ENCODE data around the gene CDK7.

CDK7 gene

GRCh38 chr5:69261034-69261433 lies 26.3 kb downstream of the CDK7 start:
- no peaks in the 10 kb centered on the region for H3K9me3 ChIP-seq (ENCODE audit: low read length)
- H3K27ac ChIP-seq (ENCODE audit: low read depth, low read length, poor library complexity, severe bottlenecking), result no peak overlapping the region
- no peaks in the 10 kb centered on the region for H3K9me2 ChIP-seq (ENCODE audit: low read depth, low read length)
- H3K4me1 ChIP-seq (ENCODE audit: insufficient read depth, low read length, severe bottlenecking), result no peaks in the 10 kb centered on the region
- no peak overlapping the region for H2AFZ ChIP-seq (ENCODE audit: low read length)
- H3K79me2 ChIP-seq (ENCODE audit: insufficient read depth, low read length), result no peaks in the 10 kb centered on the region
- H3K27me3 ChIP-seq (ENCODE audit: insufficient read depth, low read length), result no peaks in the 10 kb centered on the region
- no peak overlapping the region for H3K9ac ChIP-seq (ENCODE audit: low read length)
- no peaks in the 10 kb centered on the region for H4K20me1 ChIP-seq (ENCODE audit: insufficient read depth, low read length)
- peaks cover 60% of the 10 kb centered on the region for H3K36me3 ChIP-seq (ENCODE audit: insufficient read depth, low read length)
- H3K4me3 ChIP-seq (ENCODE audit: low read depth, low read length, poor library complexity, severe bottlenecking), result no peak overlapping the region
- no peak overlapping the region for H3K4me2 ChIP-seq (ENCODE audit: low read length)
- no peaks in the 10 kb centered on the region for H3F3A ChIP-seq (ENCODE audit: insufficient read depth, low read length)
- TF ChIP-seq CTCF (IDR thresholded peaks at IDR 0.05; ENCODE audit: low read length) (no peak), EZH2 (IDR thresholded peaks at IDR 0.05; ENCODE audit: borderline replicate concordance, low read length) (no peak)

GRCh38 chr5:69265931-69266330 lies 31.2 kb downstream of the CDK7 start:
- Histone ChIP-seq H3K4me1 (ENCODE audit: insufficient read depth, low read length, severe bottlenecking) (no peaks in the 10 kb centered on the region), H3K9ac (ENCODE audit: low read length) (no peak overlapping the region), H3K27ac (ENCODE audit: low read depth, low read length, poor library complexity, severe bottlenecking) (no peak overlapping the region), H3K4me2 (ENCODE audit: low read length) (no peak overlapping the region), H3K9me3 (ENCODE audit: low read length) (no peaks in the 10 kb centered on the region), H3K79me2 (ENCODE audit: insufficient read depth, low read length) (no peaks in the 10 kb centered on the region), H3K27me3 (ENCODE audit: insufficient read depth, low read length) (no peaks in the 10 kb centered on the region), H2AFZ (ENCODE audit: low read length) (no peak overlapping the region), H3K4me3 (ENCODE audit: low read depth, low read length, poor library complexity, severe bottlenecking) (no peak overlapping the region), H3K9me2 (ENCODE audit: low read depth, low read length) (no peaks in the 10 kb centered on the region), H4K20me1 (ENCODE audit: insufficient read depth, low read length) (no peaks in the 10 kb centered on the region), H3F3A (ENCODE audit: insufficient read depth, low read length) (no peaks in the 10 kb centered on the region), H3K36me3 (ENCODE audit: insufficient read depth, low read length) (peaks cover 48% of the 10 kb centered on the region)
- TF ChIP-seq CTCF (IDR thresholded peaks at IDR 0.05; ENCODE audit: low read length) (peak; percentile 54), EZH2 (IDR thresholded peaks at IDR 0.05; ENCODE audit: borderline replicate concordance, low read length) (no peak)

- Histone ChIP-seq H3K27me3 (ENCODE audit: insufficient read depth, low read length) (no peaks in the 10 kb centered on the region), H3K9me3 (ENCODE audit: low read length) (no peaks in the 10 kb centered on the region), H3K4me2 (ENCODE audit: low read length) (no peak overlapping the region), H3K36me3 (ENCODE audit: insufficient read depth, low read length) (peaks cover 46% of the 10 kb centered on the region), H3K4me1 (ENCODE audit: insufficient read depth, low read length, severe bottlenecking) (no peaks in the 10 kb centered on the region), H3K4me3 (ENCODE audit: low read depth, low read length, poor library complexity, severe bottlenecking) (no peak overlapping the region), H4K20me1 (ENCODE audit: insufficient read depth, low read length) (no peaks in the 10 kb centered on the region), H3F3A (ENCODE audit: insufficient read depth, low read length) (no peaks in the 10 kb centered on the region; the same call in 1 of the 2 replicates), H2AFZ (ENCODE audit: low read length) (no peak overlapping the region), H3K9ac (ENCODE audit: low read length) (no peak overlapping the region), H3K9me2 (ENCODE audit: low read depth, low read length) (no peaks in the 10 kb centered on the region), H3K27ac (ENCODE audit: low read depth, low read length, poor library complexity, severe bottlenecking) (peak overlapping the region; percentile 41), H3K79me2 (ENCODE audit: insufficient read depth, low read length) (no peaks in the 10 kb centered on the region)
- no peak for TF ChIP-seq EZH2 (IDR thresholded peaks at IDR 0.05; ENCODE audit: borderline replicate concordance, low read length)
- no peak for TF ChIP-seq CTCF (IDR thresholded peaks at IDR 0.05; ENCODE audit: low read length)
Observed at GRCh38 chr5:69268899-69269298, 34.2 kb downstream of the CDK7 start.
